PC-3 (cell line): ENCODE measurements around the gene ADGRE1.

Source experiments
- EZH2 ChIP-seq: fragments of 300-600 bp; sonication (generic); IDR thresholded peaks from one replicate; pipeline ENCODE4 v1.6.1; 2017; ENCODE audit warnings: antibody characterized with exemption, mild to moderate bottlenecking, low read length; ENCODE audit not compliant: unreplicated experiment
- TF ChIP-seq, protein P1 (sequence below): fragments of 300-600 bp; sonication (generic); conservative IDR thresholded peaks from 2 replicates; pipeline ENCODE4 v1.5.1; 2017; ENCODE audit warnings: antibody characterized with exemption, low read depth, mild to moderate bottlenecking, low read length

GRCh38 chr19:6842871-6843607, 44.3 kb upstream of the ADGRE1 start:
- TF ChIP-seq, protein P1, sequence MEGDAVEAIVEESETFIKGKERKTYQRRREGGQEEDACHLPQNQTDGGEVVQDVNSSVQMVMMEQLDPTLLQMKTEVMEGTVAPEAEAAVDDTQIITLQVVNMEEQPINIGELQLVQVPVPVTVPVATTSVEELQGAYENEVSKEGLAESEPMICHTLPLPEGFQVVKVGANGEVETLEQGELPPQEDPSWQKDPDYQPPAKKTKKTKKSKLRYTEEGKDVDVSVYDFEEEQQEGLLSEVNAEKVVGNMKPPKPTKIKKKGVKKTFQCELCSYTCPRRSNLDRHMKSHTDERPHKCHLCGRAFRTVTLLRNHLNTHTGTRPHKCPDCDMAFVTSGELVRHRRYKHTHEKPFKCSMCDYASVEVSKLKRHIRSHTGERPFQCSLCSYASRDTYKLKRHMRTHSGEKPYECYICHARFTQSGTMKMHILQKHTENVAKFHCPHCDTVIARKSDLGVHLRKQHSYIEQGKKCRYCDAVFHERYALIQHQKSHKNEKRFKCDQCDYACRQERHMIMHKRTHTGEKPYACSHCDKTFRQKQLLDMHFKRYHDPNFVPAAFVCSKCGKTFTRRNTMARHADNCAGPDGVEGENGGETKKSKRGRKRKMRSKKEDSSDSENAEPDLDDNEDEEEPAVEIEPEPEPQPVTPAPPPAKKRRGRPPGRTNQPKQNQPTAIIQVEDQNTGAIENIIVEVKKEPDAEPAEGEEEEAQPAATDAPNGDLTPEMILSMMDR: no peak
- no peak for TF ChIP-seq EZH2
